Effector CD8-positive, alpha-beta T cell (primary cell): Measurements from ENCODE around the gene WHRN.

Source experiments
- DNase-seq: peaks from one replicate; lab custom pipeline; 2025; lab: John Stamatoyannopoulos, UW

WHRN gene

GRCh38 chr9:114364134-114365041 lies 140.9 kb downstream of the WHRN start:
- no peak for DNase-seq

GRCh38 chr9:114363424-114363823 lies 141.8 kb downstream of the WHRN start:
- DNase-seq, result no peak

- no peak for DNase-seq
Measured at GRCh38 chr9:114362394-114362793, 142.9 kb downstream of the WHRN start.

- DNase-seq, result no peak
Measured at GRCh38 chr9:114361542-114361941, 143.7 kb downstream of the WHRN start.

- DNase-seq, result no peak
Measured at GRCh38 chr9:114359801-114360200, 145.5 kb downstream of the WHRN start.

- DNase-seq, result no peak
Measured at GRCh38 chr9:114357911-114358328, 147.4 kb downstream of the WHRN start.

- DNase-seq, result no peak
Measured at GRCh38 chr9:114357360-114357759, 147.9 kb downstream of the WHRN start.

GRCh38 chr9:114356792-114357191 lies 148.5 kb downstream of the WHRN start:
- DNase-seq, result no peak

GRCh38 chr9:114355821-114356220 lies 149.5 kb downstream of the WHRN start:
- DNase-seq, result no peak
